ENCODE data around the gene STON2.

STON2 gene

GRCh38 chr14:81305065-81305464 is 95.1 kb downstream of the STON2 start:
- TF ChIP-seq CTCF (conservative IDR thresholded peaks at IDR 0.05; ENCODE audit: control insufficient read depth, insufficient read depth, low read depth, low read length): no peak
- H3K4me3 ChIP-seq (ENCODE audit: control insufficient read depth, low read depth, low read length): no peak overlapping the region
- no peak for DNase-seq (ENCODE audit: low read depth)

GRCh38 chr14:81303258-81303935 is 96.7 kb downstream of the STON2 start:
- DNase-seq (ENCODE audit: low read depth): no peak
- no peak overlapping the region for H3K4me3 ChIP-seq (ENCODE audit: control insufficient read depth, low read depth, low read length)
- TF ChIP-seq CTCF (conservative IDR thresholded peaks at IDR 0.05; ENCODE audit: control insufficient read depth, insufficient read depth, low read depth, low read length): no peak

DNA sequence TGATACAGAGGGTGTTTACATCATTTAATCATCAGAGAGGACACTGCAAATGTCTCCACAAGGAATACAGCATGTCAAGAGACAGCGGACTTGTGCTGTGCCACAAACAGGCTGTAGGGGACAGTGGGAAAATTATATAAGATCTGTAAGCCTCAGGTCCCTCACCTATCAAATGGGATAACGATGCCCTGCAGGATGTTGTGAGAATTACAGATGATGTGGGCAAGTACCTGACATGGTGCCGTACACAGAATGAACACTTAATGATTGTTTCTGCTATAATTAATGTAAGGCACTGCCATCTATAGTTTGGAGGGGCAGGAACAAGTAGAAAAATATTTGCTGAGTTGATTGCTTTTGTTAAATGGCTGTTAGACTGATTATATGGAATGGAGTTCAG is 97.5 kb downstream of the STON2 start:
- TF ChIP-seq CTCF (conservative IDR thresholded peaks at IDR 0.05; ENCODE audit: control insufficient read depth, insufficient read depth, low read depth, low read length): no peak
- DNase-seq (ENCODE audit: low read depth): no peak
- no peak overlapping the region for H3K4me3 ChIP-seq (ENCODE audit: control insufficient read depth, low read depth, low read length)

- TF ChIP-seq CTCF (conservative IDR thresholded peaks at IDR 0.05; ENCODE audit: control insufficient read depth, insufficient read depth, low read depth, low read length): no peak
- no peak overlapping the region for H3K4me3 ChIP-seq (ENCODE audit: control insufficient read depth, low read depth, low read length)
- DNase-seq (ENCODE audit: low read depth): no peak
Measured at GRCh38 chr14:81301813-81302212, 98.3 kb downstream of the STON2 start.

GRCh38 chr14:81301371-81301770 is 98.8 kb downstream of the STON2 start:
- no peak for DNase-seq (ENCODE audit: low read depth)
- TF ChIP-seq CTCF (conservative IDR thresholded peaks at IDR 0.05; ENCODE audit: control insufficient read depth, insufficient read depth, low read depth, low read length): no peak
- no peak overlapping the region for H3K4me3 ChIP-seq (ENCODE audit: control insufficient read depth, low read depth, low read length)

- no peak for DNase-seq (ENCODE audit: low read depth)
- no peak overlapping the region for H3K4me3 ChIP-seq (ENCODE audit: control insufficient read depth, low read depth, low read length)
- no peak for TF ChIP-seq CTCF (conservative IDR thresholded peaks at IDR 0.05; ENCODE audit: control insufficient read depth, insufficient read depth, low read depth, low read length)
Measured at GRCh38 chr14:81298911-81299310, 101.2 kb downstream of the STON2 start.

- no peak for DNase-seq (ENCODE audit: low read depth)
- no peak overlapping the region for H3K4me3 ChIP-seq (ENCODE audit: control insufficient read depth, low read depth, low read length)
- no peak for TF ChIP-seq CTCF (conservative IDR thresholded peaks at IDR 0.05; ENCODE audit: control insufficient read depth, insufficient read depth, low read depth, low read length)
Measured at GRCh38 chr14:81298122-81298521, 102.0 kb downstream of the STON2 start.

All from fibroblast of mammary gland (primary cell).